ENCODE results near the gene FFAR1.

DNA sequence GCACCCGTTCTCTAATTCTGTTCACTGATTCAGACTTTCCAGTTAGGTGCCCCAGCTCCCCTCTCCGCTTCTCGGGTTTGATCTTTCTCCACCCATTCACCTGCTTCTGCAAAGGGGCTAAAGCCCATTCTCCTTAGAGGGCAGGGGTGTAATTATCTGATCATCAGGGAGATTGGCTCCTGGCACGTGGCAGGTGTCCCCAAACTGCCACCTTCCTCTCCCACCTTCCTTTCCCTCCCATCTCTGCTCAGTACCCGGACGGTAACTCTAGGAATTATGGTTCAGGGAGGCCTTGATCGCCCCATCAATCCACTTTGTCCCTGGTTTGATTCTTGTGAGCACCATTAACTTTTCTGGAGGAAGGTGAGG, 212 bp downstream of the FFAR1 start:
- TF ChIP-seq, protein P1, sequence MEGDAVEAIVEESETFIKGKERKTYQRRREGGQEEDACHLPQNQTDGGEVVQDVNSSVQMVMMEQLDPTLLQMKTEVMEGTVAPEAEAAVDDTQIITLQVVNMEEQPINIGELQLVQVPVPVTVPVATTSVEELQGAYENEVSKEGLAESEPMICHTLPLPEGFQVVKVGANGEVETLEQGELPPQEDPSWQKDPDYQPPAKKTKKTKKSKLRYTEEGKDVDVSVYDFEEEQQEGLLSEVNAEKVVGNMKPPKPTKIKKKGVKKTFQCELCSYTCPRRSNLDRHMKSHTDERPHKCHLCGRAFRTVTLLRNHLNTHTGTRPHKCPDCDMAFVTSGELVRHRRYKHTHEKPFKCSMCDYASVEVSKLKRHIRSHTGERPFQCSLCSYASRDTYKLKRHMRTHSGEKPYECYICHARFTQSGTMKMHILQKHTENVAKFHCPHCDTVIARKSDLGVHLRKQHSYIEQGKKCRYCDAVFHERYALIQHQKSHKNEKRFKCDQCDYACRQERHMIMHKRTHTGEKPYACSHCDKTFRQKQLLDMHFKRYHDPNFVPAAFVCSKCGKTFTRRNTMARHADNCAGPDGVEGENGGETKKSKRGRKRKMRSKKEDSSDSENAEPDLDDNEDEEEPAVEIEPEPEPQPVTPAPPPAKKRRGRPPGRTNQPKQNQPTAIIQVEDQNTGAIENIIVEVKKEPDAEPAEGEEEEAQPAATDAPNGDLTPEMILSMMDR (IDR thresholded peaks at IDR 0.05) = no peak
- no peak for TF ChIP-seq POLR2A (IDR thresholded peaks at IDR 0.05)

Data from testis (tissue), 2 donors.